ENCODE results near the gene GRK5.

- TF ChIP-seq EZH2 (IDR thresholded peaks at IDR 0.05; ENCODE audit: borderline replicate concordance, insufficient read depth, low read length, poor library complexity, severe bottlenecking) (no peak), CTCF (IDR thresholded peaks at IDR 0.05; ENCODE audit: poor library complexity, severe bottlenecking) (no peak)
Measured at GRCh38 chr10:119348106-119348505, 140.7 kb downstream of the GRK5 start.
